Transverse colon (tissue), 4 donors: ENCODE measurements around the gene MOB2. TPM values are rescaled to one million over a fixed set of nuclear protein-coding genes. Genes with fewer than 3 reads are reported as not detected.

ENCODE experiments used
- DNase-seq: peaks from one replicate; pipeline ENCODE4 v3.0.0-alpha.2; 2019
- H3K27ac ChIP-seq, 4 donors: fragments of 200-600 bp; sonication (generic); 2 replicates each; pipeline ENCODE4 v1.5.1; 2016 to 2018; ENCODE audit warnings: inconsistent platforms in 4 of 4
- H3K27me3 ChIP-seq: fragments of 200-600 bp; sonication (generic); 2 replicates; pipeline ENCODE4 v1.5.1; 2017; ENCODE audit warnings: inconsistent platforms
- H3K36me3 ChIP-seq, 4 donors: fragments of 200-600 bp; sonication (generic); 2 replicates each; pipeline ENCODE4 v1.5.1; 2017 to 2019; ENCODE audit warnings: inconsistent platforms in 4 of 4
- H3K4me1 ChIP-seq, 4 donors: fragments of 200-600 bp; sonication (generic); 2 replicates each; pipeline ENCODE4 v1.5.1; 2017 to 2020; ENCODE audit warnings: inconsistent platforms in 4 of 4
- H3K4me3 ChIP-seq, 4 donors: fragments of 200-600 bp; sonication (generic); 1 replicate in 1 of 4; 2 replicates in 3 of 4; pipeline versions ENCODE4 v1.5.1 to v1.6.1; 2017 to 2019; ENCODE audit warnings: inconsistent platforms in 4 of 4
- H3K9me3 ChIP-seq, 2 donors: fragments of 200-600 bp; sonication (generic); 2 replicates each; pipeline ENCODE4 v1.5.1; 2017 to 2019; ENCODE audit warnings: inconsistent platforms in 2 of 2
- EP300 ChIP-seq: sonication (generic); formaldehyde crosslinking; IDR thresholded peaks from one replicate; pipeline ENCODE4 v1.6.1; 2017; ENCODE audit warnings: antibody characterized with exemption, low read depth
- POLR2A ChIP-seq: fragments of 450-650 bp; IDR thresholded peaks from one replicate; pipeline ENCODE4 v1.6.1; 2016; ENCODE audit warnings: antibody characterized with exemption, mild to moderate bottlenecking, moderate library complexity
- POLR2AphosphoS5 ChIP-seq, 3 donors: sonication (generic); formaldehyde crosslinking; IDR thresholded peaks; one replicate each; pipeline ENCODE4 v1.6.1; 2016; ENCODE audit warnings: antibody characterized with exemption in 3 of 3
- WGBS, 2 donors: methylation state at CpG; one replicate each; pipeline ENCODE4 v1.1.5; 2018; ENCODE audit warnings: low coverage in 1 of 2; 5-methylcytosine and 5-hydroxymethylcytosine counted together
- in situ Hi-C, 4 donors: fragments of 200-750 bp; cut with MboI; loops; one replicate each; pipeline versions ENCODE4 v1.15.0 to v1.15.1; 2017; ENCODE audit warnings: low sequenced_read_pairs in 3 of 4, low pct_ligation_motif_present in 1 of 4, low pct_unique_long_range_greater_than_20kb in 1 of 4
- intact Hi-C: fragments of 100-400 bp; cut with DNase I; formaldehyde crosslinking; loops from one replicate; pipeline ENCODE4 v1.15.1; 2023; ENCODE audit warnings: low total_unique reads
- total RNA-seq, 4 donors: library from RNA; depleted of rRNA; stranded (reverse); fragments of >200 nt; gene quantifications; one replicate each; pipeline ENCODE4 v1.1.0, GENCODE V29; 2016
- TF ChIP-seq, protein P1 (sequence below), 5 experiments: fragments of 200-600 bp in 3 of 5; fragments of 450-650 bp in 2 of 5; sonication (generic) in 3 of 5; IDR thresholded peaks; 1 replicate in 2 of 5; 2 replicates in 3 of 5; pipeline ENCODE4 v1.5.1; 2016 to 2017; ENCODE audit warnings: antibody characterized with exemption in 5 of 5, inconsistent platforms in 3 of 5, mild to moderate bottlenecking in 2 of 5, moderate library complexity in 1 of 5

MOB2 gene
- total RNA-seq, 4 donors from 2014 or later = 22.8 to 56.7 (median 42.4) TPM

DNA sequence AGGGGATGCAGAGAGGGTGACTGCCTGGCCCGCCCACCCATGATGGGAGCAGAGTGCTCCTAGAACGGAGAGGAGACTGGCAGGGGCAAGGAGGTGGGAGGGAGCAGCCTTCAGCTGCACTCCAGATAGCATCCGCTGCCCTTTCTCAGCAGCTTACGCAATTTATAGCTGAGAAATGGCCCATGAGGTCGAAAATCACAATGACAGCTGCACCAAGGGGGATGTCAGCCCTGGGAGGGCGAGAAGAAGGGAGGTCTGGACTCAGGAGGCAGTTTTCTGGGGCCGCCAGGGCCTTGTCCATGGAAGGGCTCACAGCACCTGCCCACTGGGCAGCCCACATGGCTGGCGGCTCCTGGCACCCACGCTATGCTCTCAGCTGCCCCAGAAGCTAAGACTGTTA, 17.6 kb upstream of the MOB2 start:
- in situ Hi-C loops = loop anchor here in 3 of 4 donors (25.0 kb wide), 3 partner anchors 217 to 617 kb away; partner anchors contain the start of gene MUC5B (in 2 of the 3)
- H3K4me3 ChIP-seq = no peak overlapping the region
- DNase-seq = no peak
- no peaks in the 10 kb centered on the region for H3K36me3 ChIP-seq
- intact Hi-C loops = no loop called here
- no peaks in the 10 kb centered on the region for H3K9me3 ChIP-seq
- peak overlapping the region in 3 of 4 donors; percentile 34 to 66 (median 44) for H3K27ac ChIP-seq
- H3K27me3 ChIP-seq = no peaks in the 10 kb centered on the region
- WGBS, 2 donors = 80% methylated on average over 9 of the region's 9 CpGs; no CpG with 5 or more reads in 1 of the 2 donors
- TF ChIP-seq, protein P1, sequence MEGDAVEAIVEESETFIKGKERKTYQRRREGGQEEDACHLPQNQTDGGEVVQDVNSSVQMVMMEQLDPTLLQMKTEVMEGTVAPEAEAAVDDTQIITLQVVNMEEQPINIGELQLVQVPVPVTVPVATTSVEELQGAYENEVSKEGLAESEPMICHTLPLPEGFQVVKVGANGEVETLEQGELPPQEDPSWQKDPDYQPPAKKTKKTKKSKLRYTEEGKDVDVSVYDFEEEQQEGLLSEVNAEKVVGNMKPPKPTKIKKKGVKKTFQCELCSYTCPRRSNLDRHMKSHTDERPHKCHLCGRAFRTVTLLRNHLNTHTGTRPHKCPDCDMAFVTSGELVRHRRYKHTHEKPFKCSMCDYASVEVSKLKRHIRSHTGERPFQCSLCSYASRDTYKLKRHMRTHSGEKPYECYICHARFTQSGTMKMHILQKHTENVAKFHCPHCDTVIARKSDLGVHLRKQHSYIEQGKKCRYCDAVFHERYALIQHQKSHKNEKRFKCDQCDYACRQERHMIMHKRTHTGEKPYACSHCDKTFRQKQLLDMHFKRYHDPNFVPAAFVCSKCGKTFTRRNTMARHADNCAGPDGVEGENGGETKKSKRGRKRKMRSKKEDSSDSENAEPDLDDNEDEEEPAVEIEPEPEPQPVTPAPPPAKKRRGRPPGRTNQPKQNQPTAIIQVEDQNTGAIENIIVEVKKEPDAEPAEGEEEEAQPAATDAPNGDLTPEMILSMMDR (IDR thresholded peaks at IDR 0.05) = no peak
- TF ChIP-seq POLR2A (no peak), POLR2AphosphoS5 (IDR thresholded peaks at IDR 0.05) (no peak), EP300 (no peak)
- H3K4me1 ChIP-seq = peaks cover 16 to 45% (median 27%) of the 10 kb centered on the region in 4 donors

DNA sequence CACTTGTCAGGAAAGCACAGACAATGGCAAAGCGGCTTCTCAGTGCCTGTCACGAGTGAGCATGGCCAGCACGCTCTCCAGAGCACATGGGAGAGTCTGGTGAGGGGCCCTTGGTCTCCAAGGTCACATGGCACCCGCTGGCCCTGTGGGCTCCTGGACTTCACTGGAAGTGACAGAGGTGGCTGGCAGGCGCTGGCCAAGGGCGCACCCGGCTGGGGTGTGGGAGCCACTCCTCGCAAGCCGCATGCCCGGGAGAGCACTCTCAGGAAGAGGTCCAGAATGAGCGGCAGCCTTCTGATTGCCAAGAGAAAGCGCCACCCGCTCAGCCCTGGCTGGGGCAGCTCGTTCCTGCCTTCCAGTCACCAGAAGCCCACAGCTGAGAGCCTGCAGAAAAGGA, 17.1 kb upstream of the MOB2 start:
- no peak overlapping the region for H3K4me3 ChIP-seq
- WGBS, 2 donors = 67% methylated on average over 14 of the region's 14 CpGs; no CpG with 5 or more reads in 1 of the 2 donors
- intact Hi-C loops = no loop called here
- no peaks in the 10 kb centered on the region for H3K27me3 ChIP-seq
- no peaks in the 10 kb centered on the region for H3K9me3 ChIP-seq
- no peak for TF ChIP-seq POLR2A
- TF ChIP-seq, protein P1 (IDR thresholded peaks at IDR 0.05) = no peak
- TF ChIP-seq POLR2AphosphoS5 (IDR thresholded peaks at IDR 0.05) = no peak
- no peak for TF ChIP-seq EP300
- H3K4me1 ChIP-seq = peaks cover 16 to 42% (median 25%) of the 10 kb centered on the region in 4 donors
- peak overlapping the region in 3 of 4 donors; percentile 34 to 66 (median 44) for H3K27ac ChIP-seq
- in situ Hi-C loops = loop anchor here in 3 of 4 donors (25.0 kb wide), 3 partner anchors 216 to 616 kb away; partner anchors contain the start of gene MUC5B (in 2 of the 3)
- H3K36me3 ChIP-seq = no peaks in the 10 kb centered on the region
- no peak for DNase-seq

DNA sequence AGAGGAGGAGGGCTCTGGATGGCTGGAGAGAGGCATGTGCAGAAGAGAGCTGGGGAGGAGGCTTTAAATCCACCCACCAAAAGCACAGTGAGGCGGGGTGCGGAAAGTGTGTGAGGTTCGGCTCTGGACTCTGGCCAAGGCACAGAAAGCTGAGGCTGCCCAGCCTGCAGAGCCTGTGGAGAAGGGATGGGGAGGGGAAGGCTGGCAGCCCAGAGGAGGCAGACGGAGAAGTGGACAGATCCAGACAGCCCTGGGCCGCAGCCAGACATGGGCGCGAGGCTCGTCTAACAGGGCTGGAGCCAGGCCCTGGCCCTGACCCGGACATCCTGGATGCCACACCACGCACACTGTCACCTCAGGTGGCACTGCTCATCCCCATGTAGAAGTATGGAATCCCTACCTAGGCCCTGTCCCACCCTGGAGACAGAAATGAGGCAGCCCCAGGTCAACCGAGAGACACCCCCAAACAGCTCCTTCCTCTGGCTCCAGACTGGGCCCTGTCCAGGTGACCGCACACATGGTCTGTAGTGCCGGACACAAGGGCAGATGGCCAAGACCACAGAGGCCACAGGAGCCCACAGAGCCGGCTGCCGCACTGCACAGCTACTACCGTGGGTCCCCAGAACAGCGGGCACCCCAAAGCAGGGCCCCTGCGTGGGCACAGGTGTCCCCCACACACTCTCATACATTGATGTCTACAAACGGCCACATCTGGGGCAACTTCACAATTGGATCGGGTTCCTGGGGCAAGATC, 16.6 kb upstream of the MOB2 start:
- Histone ChIP-seq H3K9me3 (no peaks in the 10 kb centered on the region), H3K4me3 (no peak overlapping the region), H3K36me3 (no peaks in the 10 kb centered on the region), H3K4me1 (peaks cover 16 to 37% (median 24%) of the 10 kb centered on the region in 4 donors), H3K27ac (peak overlapping the region in 3 of 4 donors; percentile 34 to 66 (median 44)), H3K27me3 (no peaks in the 10 kb centered on the region)
- intact Hi-C loops = no loop called here
- in situ Hi-C loops = loop anchor here in 3 of 4 donors (25.0 kb wide), 3 partner anchors 216 to 616 kb away; partner anchors contain the start of gene MUC5B (in 2 of the 3)
- 77% methylated on average over 20 of the region's 20 CpGs; no CpG with 5 or more reads in 1 of the 2 donors for WGBS, 2 donors
- no peak for DNase-seq
- TF ChIP-seq EP300 = no peak
- TF ChIP-seq, protein P1 (IDR thresholded peaks at IDR 0.05) = no peak

DNA sequence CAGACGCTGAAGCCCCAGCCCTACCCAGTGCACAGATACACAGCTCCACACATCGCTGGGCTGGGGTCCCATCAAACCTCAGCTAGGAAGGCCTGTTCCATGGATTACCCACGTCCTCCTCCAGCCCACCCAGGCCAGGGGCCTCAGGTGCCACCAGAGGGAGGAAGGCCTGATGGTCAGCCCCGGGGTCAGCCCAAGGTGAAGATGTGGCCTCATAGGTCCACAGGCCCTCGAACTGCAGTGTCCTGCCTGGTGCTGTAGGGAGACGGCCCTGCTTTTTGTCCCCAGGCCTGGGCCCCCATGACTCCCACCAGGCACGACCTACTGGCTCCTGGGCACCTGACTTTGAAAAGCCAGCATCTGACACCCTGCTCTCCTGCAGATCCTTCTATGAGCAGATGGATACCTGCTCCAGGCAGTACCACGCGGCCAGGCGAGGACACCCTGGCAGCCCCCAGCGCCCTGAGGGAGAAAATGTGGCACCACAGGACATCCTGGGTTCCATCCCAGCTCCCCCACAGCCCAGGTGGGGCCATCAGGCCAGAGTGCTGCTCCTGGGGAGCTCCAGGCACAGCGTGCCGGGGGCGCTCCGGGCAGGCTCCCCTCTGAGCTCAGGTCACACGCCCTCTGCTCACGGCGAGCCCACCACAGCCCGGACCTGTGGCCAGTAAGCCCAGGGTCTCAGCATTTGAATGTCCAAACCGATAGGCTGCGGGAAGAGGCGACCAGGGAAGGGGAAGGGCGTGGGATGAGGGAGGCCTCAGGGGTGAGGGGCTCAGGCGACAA, 15.8 kb upstream of the MOB2 start:
- DNase-seq = no peak
- Histone ChIP-seq H3K4me1 (peaks cover 16 to 30% (median 19%) of the 10 kb centered on the region in 4 donors), H3K27ac (peak overlapping the region in 3 of 4 donors; percentile 34 to 66 (median 44)), H3K4me3 (no peak overlapping the region), H3K27me3 (no peaks in the 10 kb centered on the region), H3K9me3 (no peaks in the 10 kb centered on the region), H3K36me3 (no peaks in the 10 kb centered on the region)
- no peak for TF ChIP-seq POLR2AphosphoS5 (IDR thresholded peaks at IDR 0.05)
- TF ChIP-seq, protein P1 (IDR thresholded peaks at IDR 0.05) = no peak
- TF ChIP-seq POLR2A = no peak
- no peak for TF ChIP-seq EP300
- in situ Hi-C loops = loop anchor here in 3 of 4 donors (25.0 kb wide), 3 partner anchors 215 to 615 kb away; partner anchors contain the start of gene MUC5B (in 2 of the 3)
- intact Hi-C loops = no loop called here
- WGBS, 2 donors = 92% methylated on average over 23 of the region's 24 CpGs; no CpG with 5 or more reads in 1 of the 2 donors
